GM19025 (cell line): Measurements from ENCODE around the gene IGSF5.
"Not testable (repeated sequence)": the region's sequence is repeated elsewhere in the genome, so short reads cannot be mapped to it uniquely, and the experiment has no call there.

Experiments
- ATAC-seq: cut with Tn5 transposase; IDR thresholded peaks from one replicate; pipeline ENCODE4 v1.9.1; 2021; ENCODE audit warnings: mild to moderate bottlenecking, low read depth, moderate library complexity; ENCODE audit not compliant: unreplicated experiment

IGSF5 gene

GRCh38 chr21:39744883-39745282 is at the start of gene IGSF5:
Gene IGSF5 (plus strand): TSS chr21:39745183. CDS start chr21:39745510, 327 bp downstream.
- not testable (repeated sequence) for ATAC-seq

- ATAC-seq: no peak
Measured at GRCh38 chr21:39696196-39696595, 48.8 kb upstream of the IGSF5 start.

GRCh38 chr21:39696618-39697017 is 48.4 kb upstream of the IGSF5 start:
- ATAC-seq: no peak

- ATAC-seq: no peak
Measured at GRCh38 chr21:39700318-39700717, 44.7 kb upstream of the IGSF5 start.

DNA sequence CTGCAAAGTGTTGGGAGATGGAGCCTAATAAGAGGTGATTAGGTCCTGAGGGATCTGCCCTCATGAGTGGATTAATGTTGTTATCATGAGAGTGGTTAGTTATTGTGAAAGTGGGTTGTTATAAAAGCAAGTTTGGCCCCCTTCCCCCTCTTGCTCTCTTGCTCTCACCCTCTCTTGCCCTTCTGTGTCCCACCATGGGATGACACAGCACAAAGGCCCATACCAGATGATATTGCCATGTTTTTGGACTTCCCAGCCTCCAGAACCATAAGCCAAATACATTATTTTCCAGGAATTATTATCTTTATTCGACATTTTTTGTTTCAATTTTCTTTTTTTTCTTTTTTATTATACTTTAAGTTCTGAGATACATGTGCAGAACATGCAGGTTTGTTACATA is 41.4 kb upstream of the IGSF5 start:
- no peak for ATAC-seq

DNA sequence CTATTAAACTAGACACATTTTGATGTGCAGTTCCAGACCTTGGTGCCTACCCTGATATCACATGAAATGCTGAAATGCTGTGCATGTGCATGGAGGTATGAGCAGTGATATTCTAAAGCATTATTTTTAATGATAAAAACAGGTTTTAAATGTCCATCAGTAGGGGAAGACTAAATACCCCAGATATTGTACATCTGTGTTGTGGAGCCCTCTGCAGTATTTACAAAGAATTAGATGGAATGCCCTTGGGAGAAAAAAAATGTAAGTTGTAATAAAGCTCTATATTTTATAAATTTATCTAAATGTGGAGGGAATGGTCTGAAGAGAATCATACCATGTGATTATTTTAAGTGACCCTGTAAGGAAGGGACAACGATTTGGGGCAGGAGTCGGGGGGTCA is 39.1 kb upstream of the IGSF5 start:
- no peak for ATAC-seq

- no peak for ATAC-seq
Measured at GRCh38 chr21:39707316-39707715, 37.7 kb upstream of the IGSF5 start.

DNA sequence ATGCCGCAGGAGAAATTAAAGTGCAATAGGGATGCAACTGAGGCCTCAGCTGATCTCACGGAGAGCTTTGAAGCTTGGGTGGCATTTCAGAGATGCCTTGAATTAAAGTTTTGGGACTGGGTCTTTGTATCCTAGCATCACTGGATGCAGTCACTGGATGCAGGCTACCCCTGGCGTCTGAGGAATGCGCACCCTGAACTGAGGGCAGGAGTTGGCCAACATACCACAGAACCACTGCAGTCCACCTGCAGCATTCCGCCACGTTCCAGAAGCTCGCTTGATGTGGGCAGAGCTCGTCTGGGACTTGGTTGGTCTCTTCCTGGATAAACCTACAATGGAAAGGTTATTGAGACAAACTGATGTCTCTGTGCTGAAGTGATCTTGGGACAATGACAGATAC is 34.1 kb upstream of the IGSF5 start:
- ATAC-seq: no peak

- ATAC-seq: no peak
Measured at GRCh38 chr21:39712273-39712672, 32.7 kb upstream of the IGSF5 start.

DNA sequence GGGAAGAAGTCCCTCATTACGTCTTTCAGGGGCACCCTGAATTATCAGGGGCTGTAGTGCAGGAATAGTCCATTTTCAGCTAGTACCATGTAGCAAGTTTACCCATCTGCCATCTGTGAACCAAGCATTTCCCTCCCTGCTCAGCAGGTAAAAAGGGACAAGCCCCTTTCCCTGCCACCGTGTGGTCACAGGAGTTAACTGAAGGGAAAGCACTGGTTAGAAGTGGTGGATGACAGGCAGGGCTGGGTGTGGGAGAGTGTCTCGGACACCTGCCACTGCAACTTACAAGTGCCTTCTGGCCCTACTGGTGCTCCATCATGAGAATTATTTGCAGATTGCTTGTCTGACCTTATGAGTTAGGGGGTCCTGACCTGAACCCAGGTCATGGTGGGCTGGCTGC is 32.0 kb upstream of the IGSF5 start:
- no peak for ATAC-seq

- ATAC-seq: no peak
Measured at GRCh38 chr21:39713905-39714304, 31.1 kb upstream of the IGSF5 start.

DNA sequence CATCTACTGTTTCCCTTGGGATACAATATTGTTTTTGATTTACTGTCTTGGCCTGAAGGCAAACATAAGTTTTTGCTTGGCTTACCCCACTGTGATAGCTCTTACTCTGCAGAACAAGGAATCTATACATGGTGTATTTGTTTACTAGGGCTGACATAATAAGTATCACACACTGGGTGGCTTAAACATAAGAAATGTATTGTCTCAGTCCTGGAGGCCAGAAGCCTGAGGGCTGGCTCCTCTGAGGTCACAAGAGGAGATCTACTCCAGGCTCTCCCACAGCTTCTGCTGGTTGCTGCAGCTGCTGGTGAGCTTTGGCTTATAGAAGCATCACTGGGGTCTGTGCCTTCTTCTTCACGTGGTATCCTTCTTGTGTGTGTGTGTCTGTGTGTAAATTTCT is 30.7 kb upstream of the IGSF5 start:
- no peak for ATAC-seq

GRCh38 chr21:39715804-39716397 is 29.1 kb upstream of the IGSF5 start:
- no peak for ATAC-seq

DNA sequence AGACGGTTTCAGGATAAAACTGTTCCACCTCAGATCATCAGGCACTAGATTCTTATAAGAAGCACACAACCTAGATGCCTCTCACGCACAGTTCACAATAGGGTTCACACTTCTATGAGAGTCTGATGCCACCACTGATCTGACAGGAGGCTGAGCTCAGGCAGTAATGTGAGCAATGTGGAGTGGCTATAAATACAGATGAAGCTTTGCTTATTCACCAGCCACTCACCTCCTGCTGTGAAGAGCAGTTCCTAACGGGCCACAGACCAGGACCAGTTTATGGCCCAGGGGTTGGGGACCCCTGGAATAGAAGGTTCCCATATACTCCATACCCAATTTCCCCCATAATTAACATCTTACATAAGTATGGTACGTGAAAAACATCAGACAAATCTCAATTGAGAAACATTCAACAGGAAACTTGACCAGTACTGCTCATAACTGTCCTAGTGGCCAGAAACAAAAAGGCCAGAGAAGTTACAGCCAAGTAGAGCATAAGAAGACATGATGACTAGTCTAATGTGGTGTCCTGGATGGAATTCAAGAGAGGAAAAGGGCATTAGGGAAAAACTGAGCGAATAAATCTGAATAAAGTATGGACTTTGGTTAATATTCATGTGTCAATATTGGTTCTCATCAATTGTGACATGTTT is 24.7 kb upstream of the IGSF5 start:
- no peak for ATAC-seq

GRCh38 chr21:39721885-39722284 is 23.1 kb upstream of the IGSF5 start:
- no peak for ATAC-seq

DNA sequence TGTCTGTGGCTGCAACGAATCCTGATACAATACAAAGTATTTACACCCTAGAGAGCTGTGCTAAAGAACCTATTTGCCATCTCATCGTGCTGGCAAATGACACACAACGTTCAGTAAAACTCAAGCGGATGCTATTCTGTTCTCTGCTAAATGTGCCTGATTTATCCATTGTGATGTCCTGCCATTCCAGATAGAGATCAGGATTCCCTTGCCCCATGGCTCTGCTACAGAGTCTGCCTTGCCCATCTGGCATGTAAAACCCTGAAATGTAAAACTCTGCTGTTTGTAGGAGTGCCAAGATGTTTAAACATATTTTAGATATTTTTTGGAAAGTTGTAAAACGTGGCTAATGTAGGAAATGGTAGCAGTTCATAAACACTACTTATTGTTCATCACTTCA is 20.0 kb upstream of the IGSF5 start:
- no peak for ATAC-seq

DNA sequence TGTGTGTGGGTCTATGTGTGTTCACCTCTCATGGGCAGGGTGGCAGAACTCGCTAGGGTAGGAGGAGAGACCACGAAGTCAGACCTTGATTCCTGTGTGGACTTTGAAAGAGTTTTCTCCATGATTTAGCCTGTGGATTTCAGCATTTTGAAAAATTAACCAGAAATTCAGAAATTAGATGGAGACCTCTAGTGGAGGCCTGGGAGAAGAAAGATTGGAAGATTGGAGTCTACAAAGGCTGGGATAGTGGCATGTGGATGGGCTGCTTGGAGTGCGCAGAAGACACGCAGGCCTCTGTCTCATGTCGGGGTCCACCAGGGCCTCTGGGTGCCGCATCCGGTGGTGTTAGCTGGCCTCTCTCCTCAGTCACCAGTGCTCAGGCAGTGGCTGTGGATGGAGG is 18.9 kb upstream of the IGSF5 start:
- ATAC-seq: no peak

DNA sequence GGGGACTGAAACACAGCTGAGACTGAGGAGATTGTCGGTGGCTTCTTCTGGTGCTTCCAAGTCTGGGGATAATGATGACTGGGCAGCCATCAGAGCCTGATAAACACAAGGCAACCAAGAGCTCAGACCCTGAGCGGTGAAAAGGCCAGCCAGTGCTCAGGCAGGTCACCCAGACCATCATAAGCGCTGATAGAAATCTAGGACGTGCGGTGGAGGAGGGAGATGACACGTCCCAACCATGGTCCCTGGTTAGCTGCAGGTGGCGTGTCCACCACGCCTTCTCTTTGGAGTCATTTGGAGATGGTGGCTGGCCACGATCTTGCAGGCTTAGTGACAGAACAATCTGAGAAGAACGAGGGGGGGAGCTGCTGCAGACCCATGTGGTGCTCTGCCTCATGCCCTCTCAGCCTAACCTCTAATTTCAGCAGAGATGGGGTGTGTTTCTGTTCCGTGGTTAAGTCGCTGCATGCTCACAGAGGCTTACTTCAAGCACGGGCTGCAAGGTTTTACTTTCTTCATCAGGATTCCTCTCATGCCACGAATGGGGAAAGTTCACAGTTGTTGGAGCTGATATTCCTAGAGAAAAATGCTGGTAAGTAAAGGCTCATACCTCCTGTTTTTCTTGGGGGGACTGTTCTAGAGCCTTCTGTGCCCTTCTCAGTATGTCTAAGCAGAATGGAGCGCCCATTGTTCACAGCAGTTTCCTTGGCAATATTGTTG is 17.4 kb upstream of the IGSF5 start:
- ATAC-seq: no peak

DNA sequence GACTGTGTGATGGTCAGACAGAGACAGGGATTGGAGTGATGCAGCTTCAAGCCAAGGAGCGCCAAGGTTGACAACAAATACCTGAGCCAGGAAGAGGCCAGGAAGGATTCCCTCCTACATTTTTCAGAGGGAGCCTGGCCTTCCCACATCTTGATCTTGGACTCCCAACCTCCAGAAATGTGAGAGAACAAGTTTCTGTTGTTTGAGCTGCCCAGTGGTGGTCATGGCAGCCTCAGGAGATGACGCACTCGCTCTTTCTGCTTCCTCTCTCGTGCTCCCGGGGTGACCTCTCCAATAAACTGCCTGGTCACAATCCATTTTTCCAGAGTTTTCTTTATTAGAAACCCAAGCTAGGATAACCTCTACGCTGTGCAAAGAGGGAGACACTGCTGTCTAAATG is 16.6 kb upstream of the IGSF5 start:
- no peak for ATAC-seq

- no peak for ATAC-seq
Measured at GRCh38 chr21:39730418-39731157, 14.4 kb upstream of the IGSF5 start.

DNA sequence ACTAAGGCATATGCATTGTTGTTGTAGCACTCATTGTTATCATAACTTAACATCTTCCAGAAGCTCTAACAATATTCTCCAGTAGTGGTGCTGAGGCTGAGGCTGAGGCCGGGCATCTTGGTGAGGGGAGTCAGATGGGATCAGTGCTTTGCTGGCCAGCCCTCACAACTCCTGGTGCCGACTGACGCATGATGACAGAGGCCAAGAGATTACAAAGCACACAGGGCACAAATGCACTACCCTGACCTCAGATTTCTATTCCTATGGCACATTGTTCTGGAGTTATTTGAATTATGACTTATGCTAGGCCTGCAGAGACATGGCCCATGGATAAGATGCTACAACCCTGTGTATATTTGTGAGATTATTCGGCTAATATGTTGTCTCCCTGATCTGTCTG is 8.3 kb upstream of the IGSF5 start:
- no peak for ATAC-seq
